Measurements from ENCODE around the gene SOS1. TPM values are rescaled to one million over a fixed set of nuclear protein-coding genes. Genes with fewer than 3 reads are reported as not detected.

Gene SOS1
- total and polyA plus RNA-seq, 2 donors (not counting 1 experiment from before 2014, with no cell fraction given), result 18.2 to 58.1 TPM

GRCh38 chr2:39118786-39119499 lies 1.9 kb downstream of the SOS1 start:
- no peaks in the 10 kb centered on the region for H3K9me3 Mint-ChIP-seq (ENCODE audit: insufficient read depth)
- peak overlapping the region; percentile 82 for H3K4me2 ChIP-seq (replicated peaks; ENCODE audit: low read depth, low read length, poor library complexity, severe bottlenecking)
- intact Hi-C loops (cut with micrococcal nuclease), result loop anchor here (1.0 kb wide), 1 partner anchor 60 kb away; no protein-coding TSS in a partner anchor
- H2AFZ ChIP-seq (ENCODE audit: insufficient read depth, low read depth, low read length, poor library complexity, severe bottlenecking), result peak overlapping the region; percentile 94
- TF ChIP-seq, protein P1, sequence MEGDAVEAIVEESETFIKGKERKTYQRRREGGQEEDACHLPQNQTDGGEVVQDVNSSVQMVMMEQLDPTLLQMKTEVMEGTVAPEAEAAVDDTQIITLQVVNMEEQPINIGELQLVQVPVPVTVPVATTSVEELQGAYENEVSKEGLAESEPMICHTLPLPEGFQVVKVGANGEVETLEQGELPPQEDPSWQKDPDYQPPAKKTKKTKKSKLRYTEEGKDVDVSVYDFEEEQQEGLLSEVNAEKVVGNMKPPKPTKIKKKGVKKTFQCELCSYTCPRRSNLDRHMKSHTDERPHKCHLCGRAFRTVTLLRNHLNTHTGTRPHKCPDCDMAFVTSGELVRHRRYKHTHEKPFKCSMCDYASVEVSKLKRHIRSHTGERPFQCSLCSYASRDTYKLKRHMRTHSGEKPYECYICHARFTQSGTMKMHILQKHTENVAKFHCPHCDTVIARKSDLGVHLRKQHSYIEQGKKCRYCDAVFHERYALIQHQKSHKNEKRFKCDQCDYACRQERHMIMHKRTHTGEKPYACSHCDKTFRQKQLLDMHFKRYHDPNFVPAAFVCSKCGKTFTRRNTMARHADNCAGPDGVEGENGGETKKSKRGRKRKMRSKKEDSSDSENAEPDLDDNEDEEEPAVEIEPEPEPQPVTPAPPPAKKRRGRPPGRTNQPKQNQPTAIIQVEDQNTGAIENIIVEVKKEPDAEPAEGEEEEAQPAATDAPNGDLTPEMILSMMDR (IDR thresholded peaks at IDR 0.05), result no peak
- TF ChIP-seq EZH2 (IDR thresholded peaks at IDR 0.05; ENCODE audit: borderline replicate concordance, insufficient read depth, low read depth, low read length, poor library complexity, severe bottlenecking), result no peak
- peaks cover 35% of the 10 kb centered on the region for H4K20me1 ChIP-seq (ENCODE audit: control insufficient read depth, insufficient read depth, low read length, poor library complexity, severe bottlenecking)
- peak overlapping the region; percentile 78 for H3K9ac ChIP-seq (ENCODE audit: low read length)
- peak overlapping the region; percentile 91 for H3K4me3 Mint-ChIP-seq
- no peaks in the 10 kb centered on the region for H3K27me3 Mint-ChIP-seq
- no peaks in the 10 kb centered on the region for H3K27me3 ChIP-seq (replicated peaks in 1 of 4; ENCODE audit: control extremely low read depth in 1 of 4, control insufficient read depth in 3 of 4, insufficient read depth in 4 of 4, low read length in 3 of 4)
- DNase-seq (no peak), ATAC-seq (ENCODE audit: low read depth) (no peak)
- H3K36me3 ChIP-seq (replicated peaks in 1 of 2; ENCODE audit: control extremely low read depth in 1 of 2, control insufficient read depth in 1 of 2, extremely low read depth in 1 of 2, insufficient read depth in 2 of 2, low read length in 1 of 2), result peaks cover 0 to 15% of the 10 kb centered on the region in 2 experiments
- ChIA-PET POLR2A (interaction anchor here (0.5 to 2.8 kb wide), 2 partner anchors 109 to 1998 kb away, joined by 6 to 12 read pairs; no protein-coding TSS in a partner anchor), CTCF (interaction anchor here (0.5 to 4.5 kb wide), 18 partner anchors 9 to 611 kb away, joined by 3 to 174 read pairs (median 4); no protein-coding TSS in a partner anchor)
- whole genome bisulfite sequencing (ENCODE audit: insufficient coverage), result 29% methylated on average over 1 of the region's 6 CpGs
- H3K27ac ChIP-seq (ENCODE audit: low read length in 2 of 2), result peak overlapping the region in 1 of 2 donors; percentile 64
- H3K4me3 ChIP-seq (ENCODE audit: control extremely low read depth in 1 of 5, extremely low read depth in 1 of 5, insufficient read depth in 1 of 5, low read depth in 2 of 5, low read length in 4 of 5), result peak overlapping the region; percentile 59 to 81 (median 67)
- H3K27ac Mint-ChIP-seq, result peak overlapping the region; percentile 88
- peaks cover 73% of the 10 kb centered on the region for H3K79me2 ChIP-seq (ENCODE audit: control insufficient read depth, insufficient read depth, low read length)
- H3K9me3 ChIP-seq (ENCODE audit: control extremely low read depth in 1 of 3, control insufficient read depth in 2 of 3, insufficient read depth in 1 of 3, low read length in 2 of 3), result no peaks in the 10 kb centered on the region
- peaks cover 56% of the 10 kb centered on the region for H3K4me1 Mint-ChIP-seq
- peaks cover 35 to 40% of the 10 kb centered on the region in 2 donors for H3K4me1 ChIP-seq (ENCODE audit: control insufficient read depth in 2 of 2, insufficient read depth in 2 of 2, low read length in 2 of 2)

DNA sequence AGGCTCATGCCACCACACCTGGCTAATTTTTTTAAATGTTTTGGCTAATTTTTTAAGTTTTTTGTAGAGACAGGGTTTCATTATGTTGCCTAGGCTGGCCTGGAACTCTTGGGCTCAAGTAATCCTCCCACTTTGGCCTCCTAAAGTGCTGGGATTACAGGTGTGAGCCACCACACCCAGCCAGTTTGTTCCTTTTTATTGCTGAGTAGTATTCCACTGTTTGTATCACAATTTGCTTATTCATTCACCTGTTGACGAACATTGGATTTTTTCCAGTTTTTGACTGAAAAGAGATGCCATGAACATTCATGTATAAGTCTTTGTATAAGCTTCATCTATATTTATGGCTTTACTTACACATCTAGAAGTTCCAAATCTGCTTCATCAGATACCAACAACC lies 5.3 kb downstream of the SOS1 start:
- Histone ChIP-seq H2AFZ (ENCODE audit: insufficient read depth, low read depth, low read length, poor library complexity, severe bottlenecking) (no peak overlapping the region), H3K27me3 (replicated peaks in 1 of 4; ENCODE audit: control extremely low read depth in 1 of 4, control insufficient read depth in 3 of 4, insufficient read depth in 4 of 4, low read length in 3 of 4) (no peaks in the 10 kb centered on the region), H3K9me3 (ENCODE audit: control extremely low read depth in 1 of 3, control insufficient read depth in 2 of 3, insufficient read depth in 1 of 3, low read length in 2 of 3) (no peaks in the 10 kb centered on the region), H3K4me2 (replicated peaks; ENCODE audit: low read depth, low read length, poor library complexity, severe bottlenecking) (no peak overlapping the region), H3K9ac (ENCODE audit: low read length) (no peak overlapping the region), H3K27ac (ENCODE audit: low read length in 2 of 2) (no peak overlapping the region), H4K20me1 (ENCODE audit: control insufficient read depth, insufficient read depth, low read length, poor library complexity, severe bottlenecking) (peaks cover 52% of the 10 kb centered on the region), H3K4me1 (ENCODE audit: control insufficient read depth in 2 of 2, insufficient read depth in 2 of 2, low read length in 2 of 2) (peaks cover 23 to 25% of the 10 kb centered on the region in 2 donors), H3K36me3 (replicated peaks in 1 of 2; ENCODE audit: control extremely low read depth in 1 of 2, control insufficient read depth in 1 of 2, extremely low read depth in 1 of 2, insufficient read depth in 2 of 2, low read length in 1 of 2) (peaks cover 2 to 23% of the 10 kb centered on the region in 2 experiments), H3K79me2 (ENCODE audit: control insufficient read depth, insufficient read depth, low read length) (peaks cover 97% of the 10 kb centered on the region), H3K4me3 (ENCODE audit: control extremely low read depth in 1 of 5, extremely low read depth in 1 of 5, insufficient read depth in 1 of 5, low read depth in 2 of 5, low read length in 4 of 5) (no peak overlapping the region)
- no peaks in the 10 kb centered on the region for H3K9me3 Mint-ChIP-seq (ENCODE audit: insufficient read depth)
- ATAC-seq (ENCODE audit: low read depth) (no peak), DNase-seq (no peak)
- ChIA-PET POLR2A (no interaction called here), CTCF (interaction anchor here (0.6 kb wide), 1 partner anchor 56 kb away, joined by 3 read pairs; no protein-coding TSS in a partner anchor)
- H3K27ac Mint-ChIP-seq, result no peak overlapping the region
- WGBS (ENCODE audit: insufficient coverage), result no CpG with 5 or more reads among the region's 1 CpG
- TF ChIP-seq EZH2 (IDR thresholded peaks at IDR 0.05; ENCODE audit: borderline replicate concordance, insufficient read depth, low read depth, low read length, poor library complexity, severe bottlenecking), result no peak
- intact Hi-C loops (cut with micrococcal nuclease), result no loop called here
- H3K4me3 Mint-ChIP-seq, result no peak overlapping the region
- H3K27me3 Mint-ChIP-seq, result no peaks in the 10 kb centered on the region
- H3K4me1 Mint-ChIP-seq, result peaks cover 60% of the 10 kb centered on the region

Data from B cell (primary cell).